DOHH2 (cell line): ENCODE measurements around the gene TNK2.
A peak's percentile ranks its signal among the peaks of the same experiment; 100 is the strongest.

Source experiments
- H3F3A ChIP-seq: fragments of 200-600 bp; sonication (generic), shearing (Covaris generic); 2 replicates; pipeline ENCODE4 v1.6.0; 2016; ENCODE audit warnings: antibody characterized with exemption, mild to moderate bottlenecking; ENCODE audit not compliant: control insufficient read depth, insufficient read depth
- H3K27ac ChIP-seq: fragments of 200-600 bp; sonication (generic); 2 replicates; pipeline ENCODE4 v1.5.1; 2014; ENCODE audit warnings: low read depth, mild to moderate bottlenecking, low read length, moderate library complexity
- H3K27me3 ChIP-seq: fragments of 200-600 bp; sonication (generic); 2 replicates; pipeline ENCODE4 v1.6.1; 2014; ENCODE audit warnings: mild to moderate bottlenecking, low read length, mixed read lengths; ENCODE audit not compliant: control insufficient read depth
- H3K36me3 ChIP-seq: fragments of 200-600 bp; sonication (generic); 2 replicates; pipeline ENCODE4 v1.6.1; 2014; ENCODE audit warnings: mild to moderate bottlenecking, low read length, moderate library complexity, mixed read lengths; ENCODE audit not compliant: control insufficient read depth
- H3K4me1 ChIP-seq: fragments of 200-600 bp; sonication (generic); 2 replicates; pipeline ENCODE4 v1.6.1; 2014; ENCODE audit warnings: mild to moderate bottlenecking, low read length, mixed read lengths; ENCODE audit not compliant: control insufficient read depth
- H3K4me2 ChIP-seq: fragments of 200-600 bp; sonication (generic); 2 replicates; pipeline ENCODE4 v1.6.0; 2014; ENCODE audit warnings: mild to moderate bottlenecking, low read length, moderate library complexity
- H3K4me3 ChIP-seq: fragments of 200-600 bp; sonication (generic); 2 replicates; pipeline ENCODE4 v1.5.1; 2014; ENCODE audit warnings: mild to moderate bottlenecking, low read length, mixed read lengths
- H3K79me2 ChIP-seq: fragments of 200-600 bp; sonication (generic); 2 replicates; pipeline ENCODE4 v1.6.1; 2014; ENCODE audit warnings: mild to moderate bottlenecking, low read length, mixed read lengths; ENCODE audit not compliant: control insufficient read depth
- H3K9me2 ChIP-seq: fragments of 200-600 bp; sonication (generic); replicated peaks from 2 replicates; pipeline ENCODE4 v1.6.1; 2014; ENCODE audit warnings: mild to moderate bottlenecking, low read length, mixed read lengths; ENCODE audit not compliant: control insufficient read depth
- H3K9me3 ChIP-seq: fragments of 200-600 bp; sonication (generic); 2 replicates; pipeline ENCODE4 v1.6.1; 2014; ENCODE audit warnings: antibody characterized with exemption, low read length, mixed read lengths; ENCODE audit not compliant: control insufficient read depth, insufficient read depth
- H4K20me1 ChIP-seq: fragments of 200-600 bp; sonication (generic); 2 replicates; pipeline ENCODE4 v1.6.0; 2014; ENCODE audit warnings: low read depth, mild to moderate bottlenecking, antibody characterized with exemption, low read length, moderate library complexity; ENCODE audit not compliant: control insufficient read depth, insufficient read depth
- EZH2phosphoT487 ChIP-seq: fragments of 200-600 bp; sonication (generic); IDR thresholded peaks from 2 replicates; pipeline ENCODE4 v1.6.1; 2017; ENCODE audit warnings: borderline replicate concordance, mild to moderate bottlenecking, antibody characterized with exemption, low read length, moderate library complexity, mixed read lengths
- TF ChIP-seq, protein P1 (sequence below): fragments of 200-600 bp; sonication (generic); IDR thresholded peaks from one replicate; pipeline ENCODE4 v1.5.1; 2014; ENCODE audit warnings: antibody characterized with exemption, mild to moderate bottlenecking, low read depth, low read length; ENCODE audit not compliant: poor library complexity, severe bottlenecking

TNK2 gene

DNA sequence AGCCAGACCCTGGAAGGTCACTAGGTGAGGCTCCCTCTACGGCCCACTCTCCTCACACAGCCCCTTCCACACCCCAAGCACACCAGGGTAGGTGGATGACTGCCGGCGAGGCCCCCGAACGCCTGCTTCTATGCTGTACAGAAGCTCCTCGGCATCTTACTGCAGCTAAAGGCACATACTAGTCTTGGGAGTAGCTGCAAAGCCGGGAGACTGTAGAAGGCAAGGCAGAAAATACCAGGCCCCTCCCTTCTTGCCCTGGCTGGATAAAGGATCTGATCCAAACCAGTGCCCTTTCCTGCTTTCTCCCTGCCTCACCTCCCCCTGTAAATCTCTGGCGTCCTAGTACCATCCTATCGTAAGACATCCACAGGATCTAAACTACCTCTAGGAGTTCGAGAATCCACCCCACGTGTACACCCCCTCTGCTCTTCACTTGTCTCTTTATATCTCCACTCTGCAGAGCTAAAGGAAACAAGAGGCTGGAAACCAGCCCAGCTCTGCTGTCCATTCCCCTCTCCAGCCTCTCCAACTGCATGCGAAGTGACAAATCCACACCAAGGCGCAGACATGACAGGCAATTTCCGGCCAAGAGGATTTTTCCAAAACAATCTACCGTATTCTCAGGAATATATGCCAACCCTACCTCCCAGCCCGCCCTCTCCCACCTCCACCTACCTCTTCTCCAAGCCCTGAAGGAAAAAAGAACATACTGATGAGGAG lies 11.8 kb downstream of the TNK2 start:
- Histone ChIP-seq H3K36me3 (no peaks in the 10 kb centered on the region), H3K4me3 (peak overlapping the region; percentile 85), H3K9me3 (no peaks in the 10 kb centered on the region), H3K4me1 (peaks cover 37% of the 10 kb centered on the region), H3K27ac (no peak overlapping the region), H3F3A (peaks cover 9% of the 10 kb centered on the region; the same call in 1 of the 2 replicates), H4K20me1 (peaks cover 5% of the 10 kb centered on the region), H3K27me3 (no peaks in the 10 kb centered on the region), H3K4me2 (peak overlapping the region; percentile 99), H3K9me2 (no peaks in the 10 kb centered on the region), H3K79me2 (no peaks in the 10 kb centered on the region)
- TF ChIP-seq EZH2phosphoT487 = no peak
- TF ChIP-seq, protein P1, sequence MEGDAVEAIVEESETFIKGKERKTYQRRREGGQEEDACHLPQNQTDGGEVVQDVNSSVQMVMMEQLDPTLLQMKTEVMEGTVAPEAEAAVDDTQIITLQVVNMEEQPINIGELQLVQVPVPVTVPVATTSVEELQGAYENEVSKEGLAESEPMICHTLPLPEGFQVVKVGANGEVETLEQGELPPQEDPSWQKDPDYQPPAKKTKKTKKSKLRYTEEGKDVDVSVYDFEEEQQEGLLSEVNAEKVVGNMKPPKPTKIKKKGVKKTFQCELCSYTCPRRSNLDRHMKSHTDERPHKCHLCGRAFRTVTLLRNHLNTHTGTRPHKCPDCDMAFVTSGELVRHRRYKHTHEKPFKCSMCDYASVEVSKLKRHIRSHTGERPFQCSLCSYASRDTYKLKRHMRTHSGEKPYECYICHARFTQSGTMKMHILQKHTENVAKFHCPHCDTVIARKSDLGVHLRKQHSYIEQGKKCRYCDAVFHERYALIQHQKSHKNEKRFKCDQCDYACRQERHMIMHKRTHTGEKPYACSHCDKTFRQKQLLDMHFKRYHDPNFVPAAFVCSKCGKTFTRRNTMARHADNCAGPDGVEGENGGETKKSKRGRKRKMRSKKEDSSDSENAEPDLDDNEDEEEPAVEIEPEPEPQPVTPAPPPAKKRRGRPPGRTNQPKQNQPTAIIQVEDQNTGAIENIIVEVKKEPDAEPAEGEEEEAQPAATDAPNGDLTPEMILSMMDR = no peak

DNA sequence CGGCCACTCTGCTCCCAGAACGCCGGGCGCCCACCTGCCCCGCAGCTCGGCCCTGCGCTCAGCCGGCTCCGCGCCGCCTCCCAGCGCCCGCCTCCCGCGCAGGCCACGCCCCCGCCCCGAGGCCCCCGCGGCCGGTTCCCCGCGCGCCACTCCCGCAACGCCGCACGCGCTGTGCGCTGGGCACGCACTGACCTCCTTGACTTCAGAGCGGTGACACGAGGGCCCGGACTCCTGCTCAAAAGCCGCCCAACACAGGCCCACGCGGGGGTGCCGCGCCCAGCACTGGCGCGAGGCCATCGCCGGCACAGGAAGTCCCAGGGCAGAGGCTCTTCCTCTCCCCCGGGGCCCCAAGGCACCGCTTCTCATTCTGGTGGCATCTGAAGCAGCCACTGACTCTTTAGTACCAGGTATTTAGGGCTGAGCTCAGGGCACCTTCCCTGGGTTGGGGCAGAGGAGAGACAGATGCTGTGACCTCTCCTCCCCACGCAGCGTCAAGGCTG lies 12.4 kb downstream of the TNK2 start:
- H3K4me3 ChIP-seq = peak overlapping the region; percentile 85
- peaks cover 9% of the 10 kb centered on the region; the same call in 1 of the 2 replicates for H3F3A ChIP-seq
- H3K27me3 ChIP-seq = no peaks in the 10 kb centered on the region
- H3K36me3 ChIP-seq = no peaks in the 10 kb centered on the region
- H3K9me3 ChIP-seq = no peaks in the 10 kb centered on the region
- TF ChIP-seq, protein P1 = no peak
- H3K79me2 ChIP-seq = no peaks in the 10 kb centered on the region
- no peak overlapping the region for H3K27ac ChIP-seq
- H4K20me1 ChIP-seq = peaks cover 5% of the 10 kb centered on the region
- H3K4me1 ChIP-seq = peaks cover 36% of the 10 kb centered on the region
- H3K9me2 ChIP-seq = no peaks in the 10 kb centered on the region
- peak overlapping the region; percentile 99 for H3K4me2 ChIP-seq

DNA sequence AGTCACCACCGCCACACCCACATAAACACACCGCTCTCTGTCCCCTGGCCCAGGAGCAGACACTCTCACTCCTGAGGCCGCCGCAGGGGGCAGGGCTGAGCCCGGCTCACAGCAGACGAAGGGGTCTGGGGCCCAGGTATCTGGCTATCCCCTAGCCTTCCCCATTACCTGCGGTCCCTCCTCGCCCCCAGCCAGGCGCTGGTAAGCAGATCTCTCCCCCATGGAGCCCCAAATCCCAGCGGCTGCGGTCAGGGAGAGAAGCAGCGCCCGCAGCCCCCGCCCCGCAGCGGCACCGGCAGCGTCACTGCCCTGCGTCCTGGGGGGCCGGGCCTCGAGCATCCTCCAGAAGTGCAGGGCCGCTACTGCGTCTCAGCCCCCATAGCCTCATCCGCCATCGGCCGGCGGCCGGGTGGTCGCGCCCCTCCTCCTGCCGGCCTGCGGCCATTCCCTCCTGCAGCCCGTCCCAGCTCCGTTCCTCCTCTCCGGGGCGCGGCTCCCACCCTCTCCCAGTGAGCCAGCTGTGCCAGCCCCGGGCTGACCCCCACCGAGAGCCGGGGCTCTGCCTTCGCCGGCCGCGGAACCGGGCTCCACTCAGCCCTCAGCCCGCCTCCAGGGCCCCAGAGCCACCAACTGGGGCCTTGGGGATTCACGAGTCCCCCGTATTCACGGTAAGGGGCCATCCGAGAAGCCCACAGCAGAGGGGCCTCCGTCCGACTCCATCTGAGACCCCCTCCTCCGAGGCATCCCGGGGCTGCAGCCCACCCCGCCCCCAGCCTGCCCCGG lies 13.1 kb downstream of the TNK2 start:
- H3K27me3 ChIP-seq = no peaks in the 10 kb centered on the region
- H3K79me2 ChIP-seq = no peaks in the 10 kb centered on the region
- peaks cover 30% of the 10 kb centered on the region for H3K4me1 ChIP-seq
- peak overlapping the region; percentile 99 for H3K4me2 ChIP-seq
- no peaks in the 10 kb centered on the region for H3K36me3 ChIP-seq
- TF ChIP-seq, protein P1 = peak; percentile 74
- TF ChIP-seq EZH2phosphoT487 = no peak
- no peak overlapping the region for H3K27ac ChIP-seq
- H4K20me1 ChIP-seq = peaks cover 5% of the 10 kb centered on the region
- no peaks in the 10 kb centered on the region for H3K9me3 ChIP-seq
- peak overlapping the region; percentile 85 for H3K4me3 ChIP-seq
- no peaks in the 10 kb centered on the region for H3K9me2 ChIP-seq
- H3F3A ChIP-seq = peaks cover 9% of the 10 kb centered on the region; the same call in 1 of the 2 replicates
